Glomerular visceral epithelial cell (primary cell): ENCODE measurements around the gene NFATC3.

ENCODE experiments used
- DNase-seq: peaks from one replicate; pipeline ENCODE4 v3.0.0-alpha.2; 2016; ENCODE audit errors: extremely low spot score

Gene NFATC3

GRCh38 chr16:68272507-68273209 is 187.5 kb downstream of the NFATC3 start:
- no peak for DNase-seq

GRCh38 chr16:68273459-68273858 is 188.3 kb downstream of the NFATC3 start:
- no peak for DNase-seq

- DNase-seq: no peak
Observed at GRCh38 chr16:68273896-68274295, 188.7 kb downstream of the NFATC3 start.

GRCh38 chr16:68274441-68274840 is 189.3 kb downstream of the NFATC3 start:
- no peak for DNase-seq

- DNase-seq: peak; percentile 41
Observed at GRCh38 chr16:68275611-68276191, 190.5 kb downstream of the NFATC3 start.

- DNase-seq: no peak
Observed at GRCh38 chr16:68276223-68276622, 191.1 kb downstream of the NFATC3 start.
